ENCODE data around the gene TADA3.
"Not testable (repeated sequence)": the region's sequence is repeated elsewhere in the genome, so short reads cannot be mapped to it uniquely, and the experiment has no call there.

TADA3 gene

DNA sequence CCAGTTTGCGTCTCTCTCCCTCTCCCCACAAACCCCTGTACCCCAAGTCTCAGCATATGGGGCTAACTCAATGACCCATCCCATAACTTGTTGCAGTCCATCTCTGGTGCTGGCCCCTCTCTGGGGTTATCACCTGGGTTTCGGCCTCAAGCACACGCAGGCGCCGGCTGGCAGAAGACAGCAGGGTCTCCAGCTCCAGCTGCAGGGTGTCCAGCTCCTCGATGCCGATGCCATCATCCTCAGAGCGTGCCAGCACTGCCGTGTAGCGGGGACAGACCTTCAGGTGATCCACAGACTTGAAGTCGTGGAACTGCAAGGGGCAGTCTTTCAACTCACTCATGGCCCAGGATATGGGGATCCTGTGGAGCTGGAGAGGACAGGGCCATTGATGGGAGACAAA, 1.1 kb downstream of the TADA3 start:
- intact Hi-C loops (cut with DNase I) = loop anchor here (5.0 kb wide), 3 partner anchors 44 to 59 kb away; partner anchors contain the start of genes BRPF1, OGG1 and RPUSD3
- no peak for DNase-seq

DNA sequence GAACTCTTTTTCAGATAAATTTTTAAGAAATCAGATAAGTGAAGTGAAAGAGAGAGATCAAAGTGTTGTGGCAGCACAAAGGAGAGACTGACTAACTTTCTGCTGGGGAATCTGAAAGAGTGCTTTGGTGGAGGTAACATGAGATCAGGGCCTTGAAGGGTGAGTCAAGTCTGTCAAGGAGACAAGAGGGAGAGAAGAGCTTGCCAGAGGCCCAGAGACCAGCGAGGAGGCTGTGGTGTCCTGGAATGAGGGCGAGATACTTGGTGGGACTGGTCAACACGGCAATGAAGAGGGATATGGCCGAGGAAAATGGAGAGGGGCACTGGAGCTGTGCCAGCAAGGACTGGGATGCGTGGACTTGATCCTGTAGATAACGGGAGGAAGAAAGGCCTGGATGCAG, 4.6 kb downstream of the TADA3 start:
- DNase-seq = no peak
- intact Hi-C loops (cut with DNase I) = no loop called here

DNA sequence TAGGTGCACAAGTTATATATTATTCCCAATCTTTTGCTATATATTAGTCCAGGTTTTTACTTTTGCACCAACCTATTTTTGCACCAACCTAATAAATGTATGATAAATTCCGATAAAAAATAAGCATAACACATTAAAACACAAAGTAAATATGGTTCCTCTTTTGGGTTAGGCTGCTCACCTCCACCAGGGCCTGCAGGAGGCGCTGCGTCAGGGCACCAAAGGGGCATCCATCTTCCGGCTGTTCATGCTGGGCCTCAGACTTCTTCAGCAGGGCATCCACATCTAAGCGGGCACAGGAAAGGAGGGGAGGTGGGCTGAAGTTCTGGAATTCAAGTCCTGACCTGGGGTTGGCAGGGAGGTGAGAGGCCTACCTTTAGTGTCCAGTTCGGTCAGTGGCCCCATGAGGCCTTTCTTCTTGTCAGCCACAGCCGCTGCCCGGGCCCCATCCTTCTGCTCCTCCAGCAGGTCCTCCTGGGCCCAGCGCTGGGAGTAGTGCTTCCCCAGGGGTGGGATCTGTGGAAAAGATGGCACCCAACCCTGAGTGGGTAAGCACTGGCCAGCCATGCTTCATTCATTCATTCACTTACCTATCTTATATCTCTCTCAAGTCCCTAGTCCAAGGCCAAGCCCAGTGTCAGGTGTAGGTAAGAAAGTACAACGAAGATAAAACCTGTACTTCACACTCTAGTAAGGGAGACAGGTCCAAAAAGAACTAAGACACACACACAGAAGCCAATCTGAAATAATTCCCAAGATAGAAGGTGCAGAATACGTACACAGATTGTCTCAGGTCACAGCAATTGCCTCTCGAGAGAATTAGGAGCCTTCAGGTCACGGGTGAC, 5.2 kb downstream of the TADA3 start:
- DNase-seq = no peak
- intact Hi-C loops (cut with DNase I) = no loop called here

GRCh38 chr3:9786209-9786739, 6.0 kb downstream of the TADA3 start:
- intact Hi-C loops (cut with DNase I) = no loop called here
- no peak for DNase-seq

DNA sequence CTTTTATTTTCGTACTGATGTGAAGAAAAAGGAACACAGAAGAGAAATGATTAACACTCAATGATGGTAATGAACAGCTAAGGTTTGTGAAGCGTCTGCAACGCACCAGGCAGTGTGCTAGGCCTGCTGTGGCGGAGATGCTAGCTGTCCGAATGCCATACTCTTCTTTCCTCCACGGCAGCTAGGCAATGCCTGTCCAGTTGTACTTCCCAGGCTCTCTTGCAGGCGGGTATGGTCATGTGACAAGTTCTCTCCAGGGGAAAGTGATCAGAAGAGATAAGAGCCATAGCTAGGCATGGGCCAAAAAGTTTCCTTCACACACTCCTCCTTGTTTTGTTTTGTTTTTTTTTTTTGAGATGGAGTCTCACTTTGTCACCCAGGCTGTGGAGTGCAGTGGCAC, 6.7 kb downstream of the TADA3 start:
- intact Hi-C loops (cut with DNase I) = no loop called here
- DNase-seq = peak in 1 of 42 donors; percentile 15

DNA sequence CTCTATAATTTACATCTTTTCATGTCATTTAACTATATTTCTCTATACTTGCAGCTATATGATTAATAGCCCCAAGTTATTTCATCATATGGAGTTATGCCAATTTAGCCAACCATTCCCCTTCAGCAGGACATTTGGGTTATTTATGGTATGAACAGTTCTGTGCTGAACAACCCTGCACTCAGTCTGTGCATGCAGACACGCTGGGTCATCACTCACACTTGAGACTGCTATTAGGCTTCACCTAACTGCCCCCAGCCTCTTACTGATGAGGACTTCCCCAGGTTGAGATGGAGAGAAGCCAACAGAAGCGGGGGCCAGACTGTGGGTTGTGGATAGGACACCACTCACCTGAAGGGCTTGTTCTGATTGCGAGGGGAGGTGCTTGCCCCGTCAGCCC, 7.3 kb downstream of the TADA3 start:
- intact Hi-C loops (cut with DNase I) = no loop called here
- no peak for DNase-seq

DNA sequence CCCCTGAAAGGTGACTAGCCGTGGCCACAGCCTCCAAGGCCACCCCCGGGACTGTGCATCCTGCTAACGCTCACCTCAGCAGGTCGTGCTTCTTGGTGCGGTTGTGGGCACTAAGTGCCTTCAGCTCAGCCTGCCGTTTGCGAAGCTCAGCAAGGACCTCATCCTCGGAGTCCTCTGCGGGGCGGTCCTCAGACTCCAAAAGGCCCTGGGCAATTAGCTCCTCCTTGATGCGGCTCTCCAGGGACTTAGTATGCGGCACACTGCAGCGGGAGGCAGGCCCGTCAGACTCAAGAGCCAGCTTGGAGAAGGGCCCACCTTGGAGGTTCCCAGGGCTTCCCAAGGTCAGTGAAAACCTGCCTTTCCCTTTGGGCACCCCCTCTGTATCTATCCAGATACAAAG, 8.3 kb downstream of the TADA3 start:
- intact Hi-C loops (cut with DNase I) = no loop called here
- DNase-seq = peak in 16 of 42 donors; percentile 8 to 75 (median 50)

DNA sequence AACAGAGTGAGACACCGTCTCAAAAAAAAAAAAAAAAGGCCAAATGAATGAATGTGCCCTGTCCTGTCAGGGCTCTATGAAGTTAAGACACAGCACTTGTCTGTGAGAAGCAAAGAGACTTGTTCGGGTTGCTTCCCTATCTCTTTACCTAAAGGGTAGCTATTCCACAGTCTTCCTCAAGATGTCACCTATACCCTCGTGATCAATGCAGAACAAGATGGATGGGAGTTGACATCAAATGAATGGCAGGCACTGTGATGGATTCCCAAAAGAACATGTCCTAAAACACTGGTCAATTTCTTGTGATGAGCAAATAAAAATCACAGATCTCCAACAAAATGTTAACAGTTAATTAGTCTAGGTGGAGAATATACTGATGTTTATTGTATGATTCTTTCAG, 9.5 kb downstream of the TADA3 start:
- intact Hi-C loops (cut with DNase I) = no loop called here
- DNase-seq = no peak

- no peak for DNase-seq
- intact Hi-C loops (cut with DNase I) = no loop called here
These were observed 10.2 kb downstream of the TADA3 start for GRCh38 chr3:9781978-9782603.

DNA sequence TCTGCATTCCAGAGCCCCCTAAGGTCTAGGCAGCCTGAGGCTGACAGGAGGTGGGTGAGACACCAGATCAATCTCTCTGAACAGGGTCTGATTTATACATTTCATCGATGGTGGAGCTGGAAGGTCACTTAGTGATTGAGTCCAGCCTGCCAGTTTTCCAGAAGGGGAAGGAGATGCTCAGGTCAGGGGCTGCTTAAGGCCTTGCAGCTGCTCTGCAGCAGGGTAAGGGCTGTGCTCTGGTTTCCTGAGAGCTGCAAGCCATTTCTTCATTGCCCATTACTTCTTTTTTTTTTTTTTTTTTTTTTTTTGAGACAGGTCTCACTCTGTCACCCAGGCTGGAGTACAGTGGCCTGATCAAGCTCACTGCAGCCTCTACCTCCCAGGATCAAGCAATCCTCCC, 10.7 kb downstream of the TADA3 start:
- intact Hi-C loops (cut with DNase I) = no loop called here
- no peak for DNase-seq

DNA sequence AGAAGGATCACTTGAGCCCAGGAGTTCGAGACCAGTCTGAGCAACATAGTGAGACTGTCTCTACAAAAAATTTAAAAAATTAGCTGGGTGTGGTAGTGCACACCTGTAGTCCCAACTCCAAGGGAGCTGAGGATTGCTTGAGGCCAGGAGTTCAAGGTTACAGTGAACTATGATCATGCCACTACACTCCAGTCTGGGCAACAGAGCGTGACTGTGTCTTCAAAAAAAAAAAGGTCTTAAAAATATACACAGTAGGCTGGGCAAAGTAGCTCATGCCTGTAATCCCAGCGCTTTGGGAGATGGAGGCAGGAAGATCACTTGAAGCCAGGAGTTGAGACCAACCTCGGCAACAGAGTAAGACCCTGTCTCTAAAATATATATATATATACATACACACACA, 11.4 kb downstream of the TADA3 start:
- intact Hi-C loops (cut with DNase I) = no loop called here
- no peak for DNase-seq

DNA sequence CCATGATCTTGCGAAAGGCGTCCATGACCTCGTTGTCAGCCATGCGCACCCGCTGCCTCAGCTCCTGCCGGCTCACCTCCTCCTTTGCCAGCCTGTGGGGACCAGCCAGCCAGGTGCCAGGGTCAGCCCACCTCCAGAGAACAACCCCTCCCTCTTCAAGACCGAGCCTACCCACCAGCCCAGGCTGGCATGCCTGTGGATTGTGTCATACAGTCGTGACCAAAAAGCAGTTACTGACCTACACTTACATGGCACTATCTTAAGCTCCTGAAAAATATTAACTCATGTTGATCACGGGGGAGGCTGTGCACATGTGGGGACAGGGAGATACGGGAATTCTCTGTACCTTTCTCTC, 11.8 kb downstream of the TADA3 start:
- intact Hi-C loops (cut with DNase I) = no loop called here
- no peak for DNase-seq

DNA sequence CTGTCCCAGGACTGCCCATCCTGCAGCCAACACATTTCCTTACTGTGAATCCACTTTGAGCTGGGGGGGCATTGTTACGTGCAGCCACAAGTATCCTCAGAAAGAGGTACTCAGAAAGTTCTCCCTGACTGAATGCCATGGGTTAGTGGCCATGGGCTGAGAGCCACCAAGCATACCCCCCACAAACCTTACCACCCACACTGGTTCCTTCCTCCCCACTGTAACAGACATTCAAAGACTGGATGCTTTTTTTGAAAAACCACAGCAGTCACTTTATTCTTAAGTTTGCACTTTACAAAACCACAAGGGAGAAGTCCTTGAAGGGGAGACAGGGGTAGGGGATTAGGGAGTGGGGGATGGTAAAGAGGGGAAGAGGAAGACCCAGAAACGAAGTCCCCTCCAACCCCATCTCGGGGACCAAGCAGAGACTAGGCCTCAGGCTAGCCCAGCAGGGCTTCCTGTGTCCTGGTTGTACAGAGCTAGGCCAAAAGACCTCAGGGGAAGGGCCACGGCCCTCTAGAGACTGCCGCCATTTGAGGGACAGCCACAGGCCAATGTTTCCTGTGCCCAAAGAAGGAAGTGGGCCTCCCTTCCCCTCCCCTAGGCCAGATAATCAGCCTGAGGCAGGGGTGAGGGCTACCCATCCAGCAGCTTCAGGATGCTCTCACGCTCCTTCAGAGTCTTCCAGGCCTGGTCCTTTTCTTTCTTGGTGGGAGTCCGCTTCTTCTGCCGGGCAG, 12.4 kb downstream of the TADA3 start:
- DNase-seq = peak in 4 of 42 donors; percentile 2 to 56 (median 31)
- intact Hi-C loops (cut with DNase I) = no loop called here

GRCh38 chr3:9779075-9779593, 13.1 kb downstream of the TADA3 start:
- intact Hi-C loops (cut with DNase I) = no loop called here

GRCh38 chr3:9778143-9779074, 13.9 kb downstream of the TADA3 start:
- intact Hi-C loops (cut with DNase I) = no loop called here
- peak in 28 of 42 donors; percentile 18 to 89 (median 62) for DNase-seq

More at GRCh38 chr3:9779075-9779593, 13.1 kb downstream of the TADA3 start:
- DNase-seq = no peak

DNA sequence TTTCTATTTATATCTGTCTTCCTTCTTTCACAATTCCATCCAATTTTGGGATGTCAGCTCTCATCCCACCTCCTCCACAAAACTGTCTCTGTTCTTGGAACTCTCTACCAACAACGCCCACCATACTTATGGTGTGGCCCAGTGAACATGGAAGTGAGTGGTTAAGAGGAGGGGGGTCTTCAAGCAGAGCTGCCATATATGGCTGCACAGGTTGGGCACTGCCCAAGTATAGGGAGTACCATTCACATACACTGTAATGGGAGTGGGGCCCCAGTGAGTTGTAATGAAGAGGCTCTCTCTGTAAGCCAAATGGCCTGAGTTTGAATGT, 14.6 kb downstream of the TADA3 start:
- DNase-seq = peak in 5 of 42 donors; percentile 25 to 63 (median 26)

GRCh38 chr3:9776896-9777693, 15.2 kb downstream of the TADA3 start:
- intact Hi-C loops (cut with DNase I) = no loop called here
- peak in 9 of 42 donors; percentile 20 to 68 (median 44) for DNase-seq

More for the DNA sequence above, 14.6 kb downstream of the TADA3 start:
- intact Hi-C loops (cut with DNase I) = no loop called here

GRCh38 chr3:9771007-9771406, 21.3 kb downstream of the TADA3 start:
- intact Hi-C loops (cut with DNase I); DNase-seq: not testable (repeated sequence)
